HepG2 (cell line): Measurements from ENCODE around the gene TLR6. TPM values are rescaled to one million over a fixed set of nuclear protein-coding genes. Genes with fewer than 3 reads are reported as not detected.

Experiments
- ATAC-seq: fragments of 200-7000 bp; cut with Tn5 transposase; 3 replicates; pipeline ENCODE4 v1.9.1; 2020; ENCODE audit warnings: mild to moderate bottlenecking, moderate library complexity
- BruUV-seq: library from RNA; stranded (reverse); fragments of 400-500 nt; replicated peaks from 2 replicates; lab custom pipeline; 2021; lab: Mats Ljungman, UMichigan
- CTCF ChIA-PET: fragments of 300-600 bp; formaldehyde crosslinking; extraction: SDS; loops from one replicate; lab custom pipeline; 2021; ENCODE audit warnings: low total read pairs, inconsistent platforms, low intra/inter-chr PET ratio; lab: Yijun Ruan, JAX
- POLR2A ChIA-PET: fragments of 350-600 bp; sonication (Branson Sonifier 250); formaldehyde crosslinking; loops from one replicate; lab custom pipeline; 2020; ENCODE audit warnings: antibody characterized with exemption, inconsistent platforms; lab: Yijun Ruan, JAX
- DNase-seq: peaks from one replicate; pipeline ENCODE4 v3.0.0-alpha.2; 2015; ENCODE audit warnings: low spot score
- FAIRE-seq: peaks from 3 replicates; lab custom pipeline; 2011; peaks lifted over from hg19 to GRCh38; lab: Jason Lieb, UNC
- H2AFZ ChIP-seq: one replicate; pipeline ENCODE4 v1.6.1; 2011; ENCODE audit warnings: low read length, inconsistent platforms
- H3K27ac ChIP-seq: fragments of 300-600 bp; 3 replicates; pipeline ENCODE4 v1.8.0; 2011; ENCODE audit warnings: mixed run types, mild to moderate bottlenecking, mixed read lengths, low read length, inconsistent platforms; ENCODE audit not compliant: insufficient read depth; ENCODE audit errors: extremely low read length
- H3K27me3 ChIP-seq, 2 experiments: fragments of 200-600 bp in 1 of 2; 2 replicates in 1 of 2; 3 replicates in 1 of 2; pipeline versions ENCODE4 v1.6.0 to v1.8.0; 2011; ENCODE audit warnings: low read length in 2 of 2, mild to moderate bottlenecking in 2 of 2, moderate library complexity in 2 of 2, inconsistent platforms in 1 of 2; ENCODE audit not compliant: insufficient read depth in 2 of 2, control insufficient read depth in 1 of 2
- H3K36me3 ChIP-seq, 2 experiments: fragments of 200-600 bp in 1 of 2; replicated peaks in 1 of 2; 2 replicates in 1 of 2; 3 replicates in 1 of 2; pipeline versions ENCODE4 v1.5.1 to v1.8.0; 2011; ENCODE audit warnings: low read length in 2 of 2, inconsistent platforms in 1 of 2; ENCODE audit not compliant: insufficient read depth in 2 of 2, control insufficient read depth in 1 of 2
- H3K4me1 ChIP-seq: 2 replicates; pipeline ENCODE4 v1.5.1; 2012; ENCODE audit warnings: low read length, inconsistent platforms; ENCODE audit not compliant: insufficient read depth
- H3K4me2 ChIP-seq: 2 replicates; pipeline ENCODE4 v1.6.0; 2011; ENCODE audit warnings: low read depth, low read length, inconsistent platforms
- H3K4me3 ChIP-seq, 3 experiments: fragments of 200-600 bp in 1 of 3; sonication (generic), shearing (Covaris generic) in 1 of 3; replicated peaks in 1 of 3; 2 replicates each; pipeline ENCODE4 v1.5.1; 2011 to 2016; ENCODE audit warnings: low read length in 3 of 3, inconsistent platforms in 2 of 3, low read depth in 2 of 3, mild to moderate bottlenecking in 2 of 3, control low read depth in 1 of 3, mixed read lengths in 1 of 3; ENCODE audit not compliant: insufficient read depth in 1 of 3
- H3K79me2 ChIP-seq: one replicate; pipeline ENCODE4 v1.6.1; 2011; ENCODE audit warnings: low read length, inconsistent platforms; ENCODE audit not compliant: insufficient read depth
- H3K9ac ChIP-seq: 2 replicates; pipeline ENCODE4 v1.6.0; 2011; ENCODE audit warnings: mild to moderate bottlenecking, low read depth, low read length, inconsistent platforms; ENCODE audit not compliant: insufficient read depth
- H3K9me3 ChIP-seq: 2 replicates; pipeline ENCODE4 v1.5.1; 2012; ENCODE audit warnings: mild to moderate bottlenecking, low read length
- H4K20me1 ChIP-seq: 2 replicates; pipeline ENCODE4 v1.6.0; 2011; ENCODE audit warnings: inconsistent platforms, mild to moderate bottlenecking, low read length, moderate library complexity; ENCODE audit not compliant: insufficient read depth
- ATF1 ChIP-seq: IDR thresholded peaks from 2 replicates; pipeline ENCODE4 v1.6.1; 2016; ENCODE audit warnings: mild to moderate bottlenecking, control low read depth
- FOSL2 ChIP-seq: sonication (generic); formaldehyde crosslinking; IDR thresholded peaks from 2 replicates; pipeline ENCODE4 v1.4.0; 2020; ENCODE audit warnings: missing genetic modification reagents
- FOXA1 ChIP-seq, 2 experiments: fragments of 450-650 bp in 1 of 2; sonication (generic) in 1 of 2; formaldehyde crosslinking in 1 of 2; IDR thresholded peaks; 2 replicates each; pipeline versions ENCODE4 v1.4.0 to v1.6.1; 2016 to 2020; ENCODE audit warnings: missing genetic modification reagents in 1 of 2
- HMG20B ChIP-seq: conservative IDR thresholded peaks from 2 replicates; pipeline ENCODE4 v1.6.1; 2016; ENCODE audit warnings: missing genetic modification reagents, missing compliant biosample characterization
- JDP2 ChIP-seq: sonication (generic); formaldehyde crosslinking; IDR thresholded peaks from 2 replicates; pipeline ENCODE4 v1.8.1; 2022; ENCODE audit warnings: missing genetic modification reagents, borderline replicate concordance
- KMT2A ChIP-seq: sonication (generic); formaldehyde crosslinking; IDR thresholded peaks from 2 replicates; pipeline ENCODE4 v1.4.0; 2020; ENCODE audit warnings: missing genetic modification reagents
- MAF1 ChIP-seq: sonication (generic); formaldehyde crosslinking; IDR thresholded peaks from 2 replicates; pipeline ENCODE4 v1.5.0; 2020; ENCODE audit warnings: missing genetic modification reagents, borderline replicate concordance
- NFE2 ChIP-seq: sonication (generic); formaldehyde crosslinking; IDR thresholded peaks from 2 replicates; pipeline ENCODE4 v1.4.0; 2020; ENCODE audit warnings: missing genetic modification reagents
- POLR2A ChIP-seq, 2 experiments: IDR thresholded peaks; 2 replicates each; pipeline ENCODE4 v1.6.1; 2011; ENCODE audit warnings: low read depth in 2 of 2, low read length in 2 of 2, mild to moderate bottlenecking in 1 of 2, moderate library complexity in 1 of 2; ENCODE audit not compliant: insufficient read depth in 1 of 2
- SAP130 ChIP-seq: IDR thresholded peaks from 2 replicates; pipeline ENCODE4 v1.6.1; 2016; ENCODE audit warnings: low read depth
- SYNCRIP ChIP-seq: fragments of 200-400 bp; formaldehyde crosslinking; IDR thresholded peaks from 2 replicates; pipeline ENCODE4 v1.6.1; 2018; ENCODE audit warnings: mild to moderate bottlenecking, low read depth, low read length; ENCODE audit not compliant: insufficient read depth
- TCF7 ChIP-seq: sonication (generic); IDR thresholded peaks from 2 replicates; pipeline ENCODE4 v1.6.1; 2016; ENCODE audit warnings: antibody characterized with exemption, low read depth
- TCF7L2 ChIP-seq: IDR thresholded peaks from 2 replicates; pipeline ENCODE4 v1.6.1; 2011; ENCODE audit warnings: mild to moderate bottlenecking, low read depth, low read length, moderate library complexity
- ZNF24 ChIP-seq: fragments of 450-650 bp; IDR thresholded peaks from 2 replicates; pipeline ENCODE4 v1.6.1; 2017; ENCODE audit warnings: antibody characterized with exemption, mild to moderate bottlenecking
- ZNF326 ChIP-seq: sonication (generic); formaldehyde crosslinking; IDR thresholded peaks from 2 replicates; pipeline ENCODE4 v1.4.0; 2020; ENCODE audit warnings: missing genetic modification reagents, borderline replicate concordance
- ZNF441 ChIP-seq: sonication (generic); formaldehyde crosslinking; IDR thresholded peaks from 2 replicates; pipeline ENCODE4 v1.7.0; 2021; ENCODE audit warnings: missing genetic modification reagents, borderline replicate concordance
- ZNF816 ChIP-seq: sonication (generic); formaldehyde crosslinking; IDR thresholded peaks from 2 replicates; pipeline ENCODE4 v1.8.0; 2022; ENCODE audit warnings: missing genetic modification reagents, mild to moderate bottlenecking, borderline replicate concordance
- WGBS: methylation state at CpG from one replicate; pipeline ENCODE4 v1.1.6; 2017; ENCODE audit warnings: low lambda C conversion rate; 5-methylcytosine and 5-hydroxymethylcytosine counted together
- in situ Hi-C: cut with HindIII; loops from 2 replicates; pipeline ENCODE4 v1.10.0; 2017; ENCODE audit warnings: low pct_unique_long_range_greater_than_20kb; ENCODE audit not compliant: extremely low pct_ligation_motif_present
- intact Hi-C: fragments of 100-400 bp; cut with micrococcal nuclease; formaldehyde crosslinking; loops from one replicate; pipeline ENCODE4 v1.10.0; 2022; ENCODE audit not compliant: unreplicated experiment
- polyA plus RNA-seq, 8 experiments: library from polyadenylated mRNA; depleted of rRNA in 3 of 8; stranded (reverse) in 7 of 8; unstranded in 1 of 8; fragments of >200 nt; fragmentation: Illumina TruSeq in 4 of 8; extraction: Trizol in 4 of 8; gene quantifications; 2 replicates each; pipeline versions ENCODE4 v1.2.1 to v1.2.3, GENCODE V29; 2011 to 2016; ENCODE audit warnings: low read depth in 4 of 8, missing spikeins in 1 of 8, mixed read lengths in 1 of 8; ENCODE audit not compliant: insufficient read depth in 1 of 8
- total RNA-seq, 5 experiments: library from RNA; depleted of rRNA; stranded (reverse); fragments of >200 nt; fragmentation: Illumina TruSeq; extraction: Trizol; gene quantifications; 2 replicates each; pipeline ENCODE4 v1.2.3, GENCODE V29; 2016; ENCODE audit warnings: low read depth in 1 of 5

TLR6 gene
- total and polyA plus RNA-seq, 2 of the 13 experiments (the other 11 are each of a cell fraction or from before 2014, with no cell fraction given), result 0.33 to 0.71 TPM

GRCh38 chr4:38870098-38870808, 13.6 kb upstream of the TLR6 start:
- Histone ChIP-seq H3K9me3 (no peaks in the 10 kb centered on the region), H3K4me1 (peaks cover 84% of the 10 kb centered on the region), H3K4me3 (no peak overlapping the region), H3K27ac (no peak overlapping the region), H3K36me3 (peaks cover 5% of the 10 kb centered on the region in 2 experiments), H3K9ac (no peak overlapping the region), H2AFZ (no peak overlapping the region)
- in situ Hi-C loops, result no loop called here
- FAIRE-seq (no peak), ATAC-seq (no peak)
- WGBS, result 89% methylated on average over 7 of the region's 7 CpGs
- TF ChIP-seq ZNF326 (no peak), JDP2 (CRISPR knock-in tag) (no peak), MAF1 (CRISPR knock-in tag) (no peak), FOXA1 (IDR thresholded peaks at IDR 0.05) (no peak), FOXA1 (CRISPR knock-in tag; IDR thresholded peaks at IDR 0.05) (no peak), FOSL2 (CRISPR knock-in tag) (0 out of 2 replicates have a peak, but pooled peaks have one; percentile 13), TCF7L2 (no peak), ATF1 (no peak), ZNF441 (CRISPR knock-in tag) (no peak), SAP130 (CRISPR knock-in tag) (0 out of 2 replicates have a peak, but pooled peaks have one; percentile 10), KMT2A (no peak), TCF7 (peak; percentile 11; the same call in 1 of the 2 replicates), POLR2A (IDR thresholded peaks at IDR 0.05; ENCODE audit: insufficient read depth in 1 of 2, low read depth in 2 of 2, low read length in 2 of 2) (peak; percentile 10 to 30; a peak in 1 of 4 replicates), SYNCRIP (no peak), NFE2 (no peak), ZNF24 (no peak), ZNF816 (no peak), HMG20B (CRISPR knock-in tag) (no peak)
- TF ChIP-seq, all 625 proteins: peak for 4
- no TSS peak for BruUV-seq
- Histone ChIP-seq H3K27me3 (no peaks in the 10 kb centered on the region), H3K79me2 (peaks cover 50% of the 10 kb centered on the region), H4K20me1 (peaks cover 7% of the 10 kb centered on the region; the same call in 1 of the 2 replicates), H3K4me2 (no peak overlapping the region)
- no peak for DNase-seq
- ChIA-PET CTCF (no interaction called here), POLR2A (interaction anchor here (1.5 kb wide), 1 partner anchor 19 kb away, joined by 3 read pairs; no protein-coding TSS in a partner anchor)
- intact Hi-C loops, result no loop called here
